Natural killer cell (primary cell): ENCODE measurements around the gene NMNAT3. TPM values are rescaled to one million over a fixed set of nuclear protein-coding genes. Genes with fewer than 3 reads are reported as not detected.
"Not testable (repeated sequence)": the region's sequence is repeated elsewhere in the genome, so short reads cannot be mapped to it uniquely, and the experiment has no call there.

Experiments
- ATAC-seq, 3 donors: fragments of 150-1000 bp in 2 of 3; fragments of 200-7000 bp in 1 of 3; cut with Tn5 transposase; 1 replicate in 1 of 3; 2 replicates in 2 of 3; pipeline ENCODE4 v1.10.0; 2021; ENCODE audit warnings: mild to moderate bottlenecking in 2 of 3, moderate library complexity in 2 of 3
- DNase-seq, 2 donors: peaks; one replicate each; pipeline versions ENCODE4 v3.0.0 to v3.0.0-alpha.2; 2013 to 2021; ENCODE audit warnings: mixed read lengths in 1 of 2
- H3K27ac ChIP-seq: one replicate; pipeline ENCODE4 v1.5.1; 2013; ENCODE audit warnings: mild to moderate bottlenecking, low read length
- H3K27me3 ChIP-seq: one replicate; pipeline ENCODE4 v1.6.1; 2013; ENCODE audit warnings: low read length; ENCODE audit not compliant: control insufficient read depth, insufficient read depth
- H3K36me3 ChIP-seq: one replicate; pipeline ENCODE4 v1.6.1; 2013; ENCODE audit warnings: low read length; ENCODE audit not compliant: control insufficient read depth, insufficient read depth
- H3K4me1 ChIP-seq: one replicate; pipeline ENCODE4 v1.6.1; 2013; ENCODE audit warnings: low read length; ENCODE audit not compliant: control insufficient read depth, insufficient read depth
- H3K4me3 ChIP-seq: one replicate; pipeline ENCODE4 v1.5.1; 2013; ENCODE audit warnings: low read length
- H3K9me3 ChIP-seq: one replicate; pipeline ENCODE4 v1.6.1; 2013; ENCODE audit warnings: low read length; ENCODE audit not compliant: control insufficient read depth, insufficient read depth
- H3K27ac Mint-ChIP-seq, 2 donors: one replicate each; pipeline ENCODE4 v1.8.0; 2022; ENCODE audit warnings: mild to moderate bottlenecking in 2 of 2, mixed read lengths in 2 of 2, moderate library complexity in 1 of 2
- H3K27me3 Mint-ChIP-seq, 2 donors: one replicate each; pipeline ENCODE4 v1.8.0; 2022; ENCODE audit warnings: low read depth in 2 of 2, mixed read lengths in 2 of 2
- H3K36me3 Mint-ChIP-seq: one replicate; pipeline ENCODE4 v1.8.0; 2022; ENCODE audit warnings: mixed read lengths
- H3K4me1 Mint-ChIP-seq, 2 donors: one replicate each; pipeline ENCODE4 v1.8.0; 2022; ENCODE audit warnings: mixed read lengths in 2 of 2
- H3K4me3 Mint-ChIP-seq: one replicate; pipeline ENCODE4 v1.8.0; 2022; ENCODE audit warnings: mild to moderate bottlenecking, moderate library complexity, mixed read lengths
- H3K9me3 Mint-ChIP-seq, 2 donors: one replicate each; pipeline ENCODE4 v1.8.0; 2022; ENCODE audit warnings: mixed read lengths in 2 of 2
- WGBS: methylation state at CpG from one replicate; pipeline ENCODE4 v1.1.7; 2013; ENCODE audit warnings: missing lambda C conversion rate; ENCODE audit not compliant: insufficient coverage; 5-methylcytosine and 5-hydroxymethylcytosine counted together
- intact Hi-C: fragments of 100-400 bp; cut with micrococcal nuclease; formaldehyde crosslinking; loops from one replicate; pipeline ENCODE4 v1.14.2; 2022
- total RNA-seq, 4 donors: library from RNA; stranded (reverse); fragments of 120-200 nt in 1 of 4; gene quantifications; one replicate each; pipeline versions ENCODE4 v1.2.3 to v1.2.4, GENCODE V29; 2013 to 2022
- TF ChIP-seq, protein P1 (sequence below): fragments of 200-600 bp; IDR thresholded peaks from one replicate; pipeline ENCODE4 v1.8.0; 2022; ENCODE audit warnings: antibody characterized with exemption

NMNAT3 gene
- total RNA-seq, 3 donors from 2014 or later (not counting 1 experiment from before 2014, with no cell fraction given), result 1.6 to 3.7 (median 2.2) TPM

DNA sequence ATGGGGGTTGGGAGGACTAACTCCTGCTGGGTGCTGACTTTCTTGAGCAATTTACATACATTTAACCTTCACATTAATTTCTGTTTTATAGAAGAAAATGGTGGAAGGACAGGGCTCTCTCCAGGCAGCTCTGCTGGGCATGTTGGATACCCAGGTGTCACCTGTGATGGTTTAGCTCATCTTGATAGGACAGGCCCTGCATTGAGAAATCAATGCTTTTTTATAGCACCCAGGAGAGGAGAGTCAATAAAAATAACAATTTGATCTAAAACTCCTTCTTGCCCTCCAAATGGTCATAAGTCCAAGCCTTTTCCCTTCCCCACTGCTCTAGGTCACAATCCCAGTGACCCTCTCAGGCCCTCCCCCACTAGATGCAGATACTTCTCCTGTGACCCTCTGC is 90.0 kb downstream of the NMNAT3 start:
- Histone ChIP-seq H3K4me3 (no peak overlapping the region), H3K27ac (no peak overlapping the region), H3K27me3 (no peaks in the 10 kb centered on the region), H3K9me3 (no peaks in the 10 kb centered on the region), H3K36me3 (no peaks in the 10 kb centered on the region), H3K4me1 (no peaks in the 10 kb centered on the region)
- TF ChIP-seq, protein P1, sequence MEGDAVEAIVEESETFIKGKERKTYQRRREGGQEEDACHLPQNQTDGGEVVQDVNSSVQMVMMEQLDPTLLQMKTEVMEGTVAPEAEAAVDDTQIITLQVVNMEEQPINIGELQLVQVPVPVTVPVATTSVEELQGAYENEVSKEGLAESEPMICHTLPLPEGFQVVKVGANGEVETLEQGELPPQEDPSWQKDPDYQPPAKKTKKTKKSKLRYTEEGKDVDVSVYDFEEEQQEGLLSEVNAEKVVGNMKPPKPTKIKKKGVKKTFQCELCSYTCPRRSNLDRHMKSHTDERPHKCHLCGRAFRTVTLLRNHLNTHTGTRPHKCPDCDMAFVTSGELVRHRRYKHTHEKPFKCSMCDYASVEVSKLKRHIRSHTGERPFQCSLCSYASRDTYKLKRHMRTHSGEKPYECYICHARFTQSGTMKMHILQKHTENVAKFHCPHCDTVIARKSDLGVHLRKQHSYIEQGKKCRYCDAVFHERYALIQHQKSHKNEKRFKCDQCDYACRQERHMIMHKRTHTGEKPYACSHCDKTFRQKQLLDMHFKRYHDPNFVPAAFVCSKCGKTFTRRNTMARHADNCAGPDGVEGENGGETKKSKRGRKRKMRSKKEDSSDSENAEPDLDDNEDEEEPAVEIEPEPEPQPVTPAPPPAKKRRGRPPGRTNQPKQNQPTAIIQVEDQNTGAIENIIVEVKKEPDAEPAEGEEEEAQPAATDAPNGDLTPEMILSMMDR, result no peak
- intact Hi-C loops, result no loop called here
- Mint-ChIP-seq H3K9me3 (peaks cover 0 to 2% of the 10 kb centered on the region in 2 donors), H3K27ac (no peak overlapping the region), H3K27me3 (no peaks in the 10 kb centered on the region), H3K4me3 (no peak overlapping the region), H3K36me3 (no peaks in the 10 kb centered on the region), H3K4me1 (peaks cover 8 to 9% of the 10 kb centered on the region in 2 donors)
- DNase-seq (no peak), ATAC-seq (no peak)

DNA sequence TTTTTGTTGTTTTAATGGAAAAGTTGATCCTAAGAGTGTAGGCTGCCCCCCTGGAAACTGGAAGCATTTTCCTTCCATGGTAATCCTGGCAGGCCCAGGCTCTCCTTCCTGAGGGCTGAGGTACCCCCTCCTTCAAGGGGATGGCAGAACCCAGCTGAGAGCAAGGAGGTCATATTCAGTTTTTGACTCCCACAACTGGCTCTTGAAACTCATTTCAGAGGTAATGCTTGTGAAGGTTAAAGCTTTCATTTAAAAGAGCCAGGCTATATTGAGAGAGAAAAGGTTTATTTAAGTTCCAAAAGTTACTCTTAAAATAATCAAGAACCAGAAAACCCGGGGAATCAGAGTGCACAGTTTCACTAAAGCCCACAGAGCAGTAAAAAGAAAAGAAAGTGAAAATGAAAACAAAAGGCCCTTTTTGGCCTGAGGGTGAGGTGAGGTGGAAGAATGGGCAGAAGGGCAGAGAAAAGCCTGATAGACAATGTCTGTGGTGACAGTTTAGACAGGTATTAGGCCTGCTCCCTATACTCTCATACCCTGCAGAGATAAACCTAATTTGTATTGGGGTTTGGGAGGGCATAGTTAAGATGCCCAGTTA is 91.3 kb downstream of the NMNAT3 start:
- H3K36me3 Mint-ChIP-seq, result no peaks in the 10 kb centered on the region
- no peak overlapping the region for H3K4me3 ChIP-seq
- no peaks in the 10 kb centered on the region for H3K4me1 ChIP-seq
- H3K9me3 ChIP-seq, result no peaks in the 10 kb centered on the region
- no peaks in the 10 kb centered on the region for H3K9me3 Mint-ChIP-seq
- ATAC-seq (no peak), DNase-seq (no peak)
- H3K27ac Mint-ChIP-seq, result no peak overlapping the region
- peaks cover 8 to 9% of the 10 kb centered on the region in 2 donors for H3K4me1 Mint-ChIP-seq
- no peaks in the 10 kb centered on the region for H3K27me3 ChIP-seq
- H3K27ac ChIP-seq, result no peak overlapping the region
- intact Hi-C loops, result no loop called here
- WGBS, result 13% methylated on average over 1 of the region's 1 CpG
- H3K27me3 Mint-ChIP-seq, result no peaks in the 10 kb centered on the region
- no peak overlapping the region for H3K4me3 Mint-ChIP-seq
- TF ChIP-seq, protein P1, result no peak
- no peaks in the 10 kb centered on the region for H3K36me3 ChIP-seq

DNA sequence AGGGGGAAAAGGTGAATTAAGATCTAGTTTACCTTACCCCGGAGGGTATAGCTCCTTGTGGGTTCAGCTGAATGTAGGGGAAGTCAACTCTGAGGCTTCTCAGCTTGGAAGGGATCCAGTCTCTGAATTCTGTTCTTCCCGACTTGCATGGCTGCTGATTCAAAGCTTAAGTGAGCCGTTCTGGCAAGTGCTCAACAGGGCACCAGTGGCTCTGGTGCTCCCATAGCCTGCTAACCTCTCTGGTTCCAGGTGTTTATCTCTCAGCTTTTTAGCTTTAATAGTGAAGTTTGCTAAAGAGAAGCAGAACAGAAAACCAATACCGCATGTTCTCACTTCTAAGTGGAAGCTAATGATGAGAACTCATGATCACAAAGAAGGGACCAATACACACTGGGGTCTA is 92.0 kb downstream of the NMNAT3 start:
- DNase-seq (no peak), ATAC-seq (no peak)
- Mint-ChIP-seq H3K9me3 (no peaks in the 10 kb centered on the region), H3K4me3 (no peak overlapping the region), H3K36me3 (no peaks in the 10 kb centered on the region), H3K27ac (no peak overlapping the region), H3K4me1 (peaks cover 8 to 9% of the 10 kb centered on the region in 2 donors), H3K27me3 (no peaks in the 10 kb centered on the region)
- Histone ChIP-seq H3K4me3 (no peak overlapping the region), H3K36me3 (no peaks in the 10 kb centered on the region), H3K27me3 (no peaks in the 10 kb centered on the region), H3K4me1 (no peaks in the 10 kb centered on the region), H3K9me3 (no peaks in the 10 kb centered on the region), H3K27ac (no peak overlapping the region)
- WGBS, result 93% methylated on average over 4 of the region's 4 CpGs
- intact Hi-C loops, result no loop called here
- TF ChIP-seq, protein P1, result no peak

DNA sequence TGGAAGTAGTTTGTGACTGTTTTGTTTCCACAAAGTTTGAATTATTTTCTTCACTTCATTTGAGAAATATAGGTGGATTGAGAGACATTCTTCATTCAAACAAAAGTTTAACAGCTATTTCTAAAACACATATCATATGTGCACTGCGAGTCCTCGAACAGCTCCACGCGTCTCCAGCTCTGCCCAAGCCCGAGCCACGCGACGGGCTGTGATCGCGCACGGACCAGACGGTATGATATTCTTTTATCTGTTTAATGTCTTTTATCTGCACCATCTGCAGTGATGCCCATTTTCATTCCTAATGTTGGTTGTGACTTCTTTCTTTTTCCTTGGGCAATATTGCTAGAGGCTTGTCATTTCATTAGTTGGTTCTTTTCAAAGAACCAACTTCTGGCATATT is 94.1 kb downstream of the NMNAT3 start:
- H3K27ac ChIP-seq, ATAC-seq, H3K9me3 Mint-ChIP-seq, H3K9me3 ChIP-seq, H3K4me1 Mint-ChIP-seq, H3K4me3 ChIP-seq, H3K4me3 Mint-ChIP-seq, H3K27me3 Mint-ChIP-seq, H3K4me1 ChIP-seq, H3K36me3 Mint-ChIP-seq, H3K27ac Mint-ChIP-seq, H3K36me3 ChIP-seq, intact Hi-C loops, DNase-seq, H3K27me3 ChIP-seq: not testable (repeated sequence)
- WGBS, result 96% methylated on average over 12 of the region's 12 CpGs
